Activated CD4-positive, CD25-positive, alpha-beta regulatory T cell treated with anti-CD3 and anti-CD28 coated beads, Interleukin-2, amount 50 U/mL, for 16 hours (primary cell): Measurements from ENCODE around the gene SVOPL.

ENCODE experiments used
- DNase-seq: peaks from one replicate; pipeline ENCODE4 v3.0.0-alpha.2; 2020; ENCODE audit warnings: low read depth, low spot score

The SVOPL gene

DNA sequence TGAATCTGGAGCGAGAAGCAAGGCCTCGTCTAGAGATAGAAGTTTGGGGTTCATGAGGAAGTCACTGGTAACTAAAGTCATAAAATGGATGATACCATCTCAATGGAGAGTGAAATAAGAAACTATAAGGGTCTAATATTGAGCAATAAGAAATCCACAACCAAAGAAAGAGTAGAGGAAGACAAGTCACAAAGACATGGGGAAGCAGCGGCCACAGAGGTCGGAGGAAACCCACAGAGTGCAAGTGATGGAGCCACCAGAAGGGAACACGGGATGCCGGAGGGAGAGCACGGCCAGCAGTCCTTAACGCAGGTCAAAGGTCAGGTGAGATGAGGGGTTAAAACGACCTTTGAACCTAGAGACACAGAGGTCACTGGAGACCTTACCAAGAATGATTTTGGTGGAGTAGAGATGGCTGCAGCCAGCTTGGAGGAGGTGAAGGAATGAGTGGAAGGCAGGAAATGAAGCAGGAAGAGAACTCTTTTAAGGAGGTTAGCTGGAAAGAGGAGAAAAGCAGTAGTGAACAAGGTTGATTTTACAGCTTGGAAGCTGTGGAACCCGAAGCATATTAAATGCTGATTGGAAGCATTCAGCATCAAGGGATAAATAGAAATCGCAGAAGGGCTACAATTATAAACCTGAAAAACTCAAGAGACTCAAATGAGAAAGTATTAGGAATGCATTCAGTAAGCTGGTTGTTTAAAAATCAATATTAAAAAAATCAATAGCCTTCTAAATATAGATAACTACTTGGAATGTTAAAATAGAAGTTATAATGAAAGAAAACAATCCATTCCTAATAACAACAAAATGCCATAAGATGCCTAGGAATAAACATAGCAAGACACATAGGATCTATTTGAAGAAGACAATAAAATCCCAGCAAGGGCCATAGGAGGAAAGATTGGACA, 93.7 kb downstream of the SVOPL start:
- DNase-seq = no peak

- no peak for DNase-seq
Measured at GRCh38 chr7:138606236-138606635, 94.9 kb downstream of the SVOPL start.

DNA sequence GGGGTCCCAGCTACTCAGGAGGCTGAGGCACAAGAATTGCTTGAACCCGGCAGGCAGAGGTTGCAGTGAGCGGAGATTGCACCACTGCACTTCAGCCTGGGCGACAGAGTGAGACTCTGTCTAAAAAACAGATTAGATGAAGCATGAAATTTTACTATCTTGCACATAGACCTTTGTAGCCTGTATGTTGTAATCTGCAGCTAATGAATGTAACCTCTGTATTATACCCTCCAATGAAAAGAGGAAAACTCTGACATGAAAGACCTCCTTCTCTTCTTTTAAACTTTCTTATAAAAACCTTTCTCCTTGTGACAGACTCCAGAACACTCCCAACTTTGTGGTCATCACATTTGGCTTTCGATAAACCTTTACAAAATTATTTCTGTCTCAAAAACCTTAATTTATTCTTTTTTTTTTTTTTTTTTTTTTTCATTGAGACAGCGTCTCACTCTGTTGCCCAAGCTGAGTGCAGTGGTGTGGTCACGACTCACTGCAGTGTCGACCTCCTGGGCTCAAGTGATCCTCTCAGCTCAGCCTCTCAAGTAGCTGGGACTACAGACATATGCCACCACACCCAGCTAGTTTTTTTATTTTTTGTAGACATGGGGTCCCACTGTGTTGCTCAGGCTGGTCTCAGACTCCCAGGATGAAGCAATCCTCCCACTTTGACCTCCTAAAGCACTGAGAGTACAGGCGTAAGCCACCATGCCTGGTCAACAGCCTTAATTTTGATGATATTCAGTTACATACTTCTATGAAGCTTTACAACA, 97.4 kb downstream of the SVOPL start:
- no peak for DNase-seq

DNA sequence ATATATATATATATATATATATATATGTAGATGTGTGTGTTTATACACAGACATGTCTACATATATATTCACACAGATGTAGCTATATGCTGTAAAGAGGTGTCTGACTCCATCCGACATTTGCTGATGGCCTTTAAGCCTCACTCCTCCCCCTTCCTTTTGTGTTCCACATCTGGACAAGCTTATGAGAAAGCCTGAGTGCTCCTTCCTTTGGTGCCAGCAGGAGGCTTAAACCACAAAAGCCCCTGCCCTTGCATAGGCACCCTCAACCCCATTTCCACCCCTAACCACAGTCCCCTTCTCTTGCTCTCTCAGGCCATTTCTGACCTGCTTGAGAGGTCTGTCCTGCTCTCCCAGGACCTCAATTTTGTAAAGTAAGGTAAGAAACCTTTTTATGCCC, 98.7 kb downstream of the SVOPL start:
- DNase-seq = no peak

DNA sequence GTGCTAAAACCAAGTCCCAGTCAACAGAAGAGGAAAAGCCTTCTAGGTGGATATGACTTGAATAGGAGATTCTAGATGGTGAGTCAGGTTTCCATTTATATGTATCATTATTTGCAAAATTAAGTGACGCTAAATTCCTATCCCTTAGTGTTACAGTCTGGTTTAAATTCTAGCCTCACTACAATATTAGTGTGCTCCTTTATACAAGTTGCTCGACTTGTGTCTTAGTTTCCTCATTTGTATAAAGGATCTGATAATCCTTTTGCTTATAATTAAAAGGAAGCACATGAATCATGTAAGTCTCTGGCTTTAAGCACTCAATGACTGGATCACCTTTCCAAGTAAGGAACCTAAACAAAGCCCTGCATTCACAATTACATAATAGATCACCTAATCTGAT, 105.7 kb downstream of the SVOPL start:
- no peak for DNase-seq

DNA sequence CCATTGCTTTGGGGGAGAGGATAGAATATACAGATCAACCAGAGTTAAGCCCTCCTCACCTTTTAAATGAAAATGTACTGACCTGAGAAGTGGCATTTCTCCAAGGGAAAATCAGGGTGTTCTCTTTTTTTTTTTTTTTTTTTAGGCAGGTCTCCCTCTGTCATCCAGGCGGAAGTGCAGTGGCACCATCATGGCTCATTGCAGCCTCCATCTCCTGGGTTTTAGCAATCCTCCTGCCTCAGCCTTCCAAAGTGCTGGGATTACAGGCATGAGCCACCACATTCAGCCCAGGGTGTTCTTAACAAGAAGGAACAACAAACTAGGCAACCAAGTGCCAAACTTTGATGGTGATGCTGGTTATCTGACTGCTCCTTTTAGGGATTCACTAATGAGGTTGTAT, 111.0 kb downstream of the SVOPL start:
- no peak for DNase-seq

DNA sequence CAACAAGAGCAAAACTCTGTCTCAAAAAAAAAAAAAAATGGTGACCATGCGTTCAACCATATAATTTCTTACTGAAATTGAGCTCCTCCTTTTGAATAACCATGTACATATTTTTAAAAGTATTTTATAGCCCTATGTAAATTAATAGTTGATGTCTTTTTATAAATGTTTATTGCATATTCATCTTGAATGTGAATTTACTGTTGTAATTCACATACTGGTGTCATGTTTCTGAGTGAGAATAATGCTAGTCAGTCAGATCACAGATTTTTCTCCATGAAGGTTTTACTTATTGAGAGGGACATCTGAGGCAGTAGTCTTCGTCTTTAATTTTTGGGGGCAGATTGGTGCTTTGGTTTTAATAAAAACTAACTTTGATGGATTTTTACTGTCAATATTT, 112.2 kb downstream of the SVOPL start:
- no peak for DNase-seq

DNA sequence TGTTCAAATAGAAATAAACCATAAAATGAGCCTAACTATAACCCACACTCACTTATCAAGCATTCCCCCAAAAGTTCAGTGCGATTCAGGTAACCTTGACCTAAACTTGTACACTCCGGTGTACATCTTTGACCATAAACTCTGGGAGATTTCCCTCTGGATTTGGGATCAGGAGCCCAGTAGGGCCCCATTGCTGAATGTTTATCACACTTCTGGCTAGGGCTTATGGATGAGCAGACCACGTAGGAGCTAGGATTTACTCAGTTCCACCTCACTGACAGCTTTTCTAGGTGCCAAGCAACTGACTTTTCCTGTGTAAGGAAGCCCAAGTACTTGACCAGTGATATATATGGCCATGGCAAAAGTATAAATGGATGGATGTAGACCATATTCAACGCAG, 113.7 kb downstream of the SVOPL start:
- no peak for DNase-seq

GRCh38 chr7:138585283-138585993, 115.7 kb downstream of the SVOPL start:
- DNase-seq = no peak

DNA sequence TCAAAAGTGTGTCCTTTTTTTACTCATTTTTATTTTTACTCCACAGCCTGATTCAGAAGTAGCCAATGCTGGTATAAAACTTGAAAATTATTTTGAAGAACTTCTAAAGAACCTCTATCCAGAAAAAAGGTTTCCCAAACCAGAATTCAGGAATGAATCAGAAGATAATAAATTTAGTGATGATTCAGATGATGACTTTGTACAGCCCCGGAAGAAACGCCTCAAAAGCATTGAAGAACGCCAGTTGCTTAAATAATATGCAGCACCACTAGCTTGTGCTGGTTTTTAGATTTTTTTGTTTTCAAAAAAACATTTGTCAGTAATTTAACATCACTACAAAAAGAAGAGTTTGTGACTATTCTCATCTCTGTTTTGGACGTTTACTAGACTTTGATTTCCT, 116.5 kb downstream of the SVOPL start:
- no peak for DNase-seq

- DNase-seq = no peak
Measured at GRCh38 chr7:138584283-138584682, 116.9 kb downstream of the SVOPL start.

DNA sequence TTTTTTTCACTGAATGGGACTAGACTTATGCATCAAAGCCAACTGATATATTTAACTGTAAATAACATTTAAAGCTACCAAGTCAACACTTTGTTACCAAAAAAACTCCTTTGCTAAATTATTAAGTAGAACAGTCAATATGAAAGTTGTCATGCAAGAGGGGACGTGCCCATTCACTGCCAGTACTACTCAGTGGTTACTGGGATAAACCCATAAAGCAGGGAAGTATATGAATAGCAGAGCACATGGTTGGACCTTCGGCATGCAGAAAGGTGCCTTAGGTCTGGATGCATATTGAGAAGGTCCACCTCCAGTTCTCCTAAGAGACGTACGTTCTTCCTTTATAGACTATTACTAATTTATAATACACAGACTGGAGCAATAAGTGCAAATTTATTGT, 120.1 kb downstream of the SVOPL start:
- DNase-seq = no peak

DNA sequence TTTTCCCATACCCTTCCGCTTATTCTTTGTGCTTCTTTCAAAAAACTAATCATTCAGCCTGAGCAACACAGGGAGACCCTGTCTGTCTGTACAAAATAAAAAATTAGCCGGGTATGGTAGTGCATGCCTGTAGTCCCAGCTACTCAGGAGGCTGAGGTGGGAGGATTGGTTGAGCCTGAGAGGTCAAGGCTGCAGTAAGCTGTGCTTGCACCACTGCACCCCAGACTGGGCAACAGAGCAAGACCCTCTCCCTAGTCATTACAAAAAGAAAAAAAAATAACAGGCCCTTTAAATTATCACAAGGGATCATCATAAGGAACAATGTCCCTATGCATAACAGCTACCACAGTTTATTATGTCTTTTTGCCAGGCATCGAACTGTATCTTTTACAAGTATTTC, 121.5 kb downstream of the SVOPL start:
- DNase-seq = no peak

DNA sequence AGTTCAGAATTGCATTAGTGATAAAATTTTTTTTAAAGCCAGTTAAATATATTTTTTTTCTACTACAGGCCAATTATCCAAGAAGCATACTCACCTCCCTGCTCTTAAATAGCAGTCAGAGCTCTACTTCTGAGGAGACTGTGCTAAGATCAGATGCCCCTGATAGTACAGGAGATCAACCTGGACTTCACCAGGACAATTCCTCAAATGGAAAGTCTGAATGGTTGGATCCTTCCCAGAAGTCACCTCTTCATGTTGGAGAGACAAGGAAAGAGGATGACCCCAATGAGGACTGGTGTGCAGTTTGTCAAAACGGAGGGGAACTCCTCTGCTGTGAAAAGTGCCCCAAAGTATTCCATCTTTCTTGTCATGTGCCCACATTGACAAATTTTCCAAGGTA, 122.0 kb downstream of the SVOPL start:
- no peak for DNase-seq

- DNase-seq = no peak
Measured at GRCh38 chr7:138575897-138576428, 125.2 kb downstream of the SVOPL start.

- DNase-seq = no peak
Measured at GRCh38 chr7:138573741-138574140, 127.4 kb downstream of the SVOPL start.

GRCh38 chr7:138570715-138571114, 130.4 kb downstream of the SVOPL start:
- DNase-seq = no peak

DNA sequence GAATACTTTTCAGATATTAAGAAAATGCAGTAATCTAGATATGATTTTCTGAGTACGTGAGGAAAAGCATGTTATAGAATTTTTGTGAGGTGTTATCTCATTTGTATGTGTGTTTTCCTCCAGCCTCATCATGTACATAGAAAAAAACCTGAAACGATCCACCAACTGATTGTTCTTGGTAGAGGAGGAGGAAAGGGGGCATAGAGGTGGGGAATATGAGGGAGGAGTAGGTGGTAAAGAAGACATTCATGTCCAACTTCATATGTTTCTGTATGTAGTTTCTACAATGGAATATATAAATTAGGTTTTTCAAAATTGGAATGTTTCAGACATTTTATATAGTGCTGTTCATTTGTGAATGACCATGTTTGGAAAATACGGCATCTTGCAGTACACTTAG, 131.7 kb downstream of the SVOPL start:
- DNase-seq = no peak

GRCh38 chr7:138568655-138569054, 132.5 kb downstream of the SVOPL start:
- DNase-seq = no peak

GRCh38 chr7:138565451-138566114, 135.6 kb downstream of the SVOPL start:
- DNase-seq = no peak

GRCh38 chr7:138565071-138565450, 136.1 kb downstream of the SVOPL start:
- no peak for DNase-seq

DNA sequence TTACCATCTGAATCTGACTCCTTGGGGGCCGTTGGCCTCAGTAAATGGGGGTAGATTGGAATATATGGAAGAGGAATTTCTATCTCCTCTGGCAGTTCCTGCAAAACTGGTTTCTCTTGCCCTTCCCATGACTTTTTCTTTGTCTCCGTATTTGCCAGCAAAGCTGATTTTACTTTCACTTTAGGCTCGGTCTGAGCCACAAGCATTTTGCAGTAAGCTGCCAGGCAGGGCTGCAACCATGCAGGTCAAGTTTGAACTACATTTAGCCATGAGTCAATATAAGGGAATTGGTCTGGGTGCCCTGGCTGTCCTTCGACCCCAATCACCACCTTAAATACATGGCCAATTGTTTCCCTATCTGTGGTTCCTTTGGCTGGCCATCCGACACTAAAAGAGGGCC, 136.8 kb downstream of the SVOPL start:
- DNase-seq = no peak
